DMS153 treated with DMSO at 0.1 percent for 48 hours (cell line): Measurements from ENCODE around the gene C1QTNF9B.
"Not testable (repeated sequence)": the region's sequence is repeated elsewhere in the genome, so short reads cannot be mapped to it uniquely, and the experiment has no call there.

ENCODE experiments used
- DNase-seq: peaks from one replicate; lab custom pipeline; 2025; ENCODE audit not compliant: unreplicated experiment; lab: John Stamatoyannopoulos, UW

The C1QTNF9B gene

DNA sequence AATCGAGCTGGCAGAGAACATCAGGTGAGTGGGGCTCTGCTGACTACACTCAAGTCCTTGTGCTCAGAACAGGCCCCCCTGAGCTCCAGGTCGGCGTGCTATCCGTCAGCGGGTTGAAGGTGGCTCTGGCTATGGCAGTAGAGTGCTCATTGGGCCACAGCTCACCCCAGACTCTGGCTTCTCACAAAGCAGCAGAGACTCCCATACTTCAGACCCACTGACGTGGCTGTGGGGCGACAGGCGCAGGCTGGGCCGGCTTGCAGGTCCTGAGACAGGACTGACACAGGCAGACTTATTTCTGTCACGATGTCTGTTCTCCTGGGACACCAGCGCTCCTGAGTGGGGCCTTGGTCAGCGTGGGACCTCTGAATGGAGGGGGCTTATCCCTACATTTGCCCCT is 2.6 kb downstream of the C1QTNF9B start:
- DNase-seq = not testable (repeated sequence)

DNA sequence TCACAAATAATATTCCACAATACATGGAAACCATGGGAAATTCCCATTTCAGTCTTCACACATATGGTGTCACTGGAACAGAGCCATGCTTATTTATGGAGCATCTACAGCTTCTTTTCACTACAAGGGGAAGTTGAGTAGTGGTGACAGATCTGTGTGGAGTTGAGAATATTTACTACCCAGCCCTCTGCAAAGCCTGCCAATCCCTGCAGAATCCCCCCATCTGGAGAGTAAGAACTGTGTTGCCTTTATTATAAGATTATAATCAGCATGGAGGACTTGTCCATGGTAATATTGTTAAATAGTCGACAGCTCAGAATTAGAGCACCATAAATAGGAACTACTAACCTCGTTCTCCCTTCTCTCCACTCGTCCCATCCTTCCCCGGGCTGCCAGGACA is 3.5 kb downstream of the C1QTNF9B start:
- not testable (repeated sequence) for DNase-seq

DNA sequence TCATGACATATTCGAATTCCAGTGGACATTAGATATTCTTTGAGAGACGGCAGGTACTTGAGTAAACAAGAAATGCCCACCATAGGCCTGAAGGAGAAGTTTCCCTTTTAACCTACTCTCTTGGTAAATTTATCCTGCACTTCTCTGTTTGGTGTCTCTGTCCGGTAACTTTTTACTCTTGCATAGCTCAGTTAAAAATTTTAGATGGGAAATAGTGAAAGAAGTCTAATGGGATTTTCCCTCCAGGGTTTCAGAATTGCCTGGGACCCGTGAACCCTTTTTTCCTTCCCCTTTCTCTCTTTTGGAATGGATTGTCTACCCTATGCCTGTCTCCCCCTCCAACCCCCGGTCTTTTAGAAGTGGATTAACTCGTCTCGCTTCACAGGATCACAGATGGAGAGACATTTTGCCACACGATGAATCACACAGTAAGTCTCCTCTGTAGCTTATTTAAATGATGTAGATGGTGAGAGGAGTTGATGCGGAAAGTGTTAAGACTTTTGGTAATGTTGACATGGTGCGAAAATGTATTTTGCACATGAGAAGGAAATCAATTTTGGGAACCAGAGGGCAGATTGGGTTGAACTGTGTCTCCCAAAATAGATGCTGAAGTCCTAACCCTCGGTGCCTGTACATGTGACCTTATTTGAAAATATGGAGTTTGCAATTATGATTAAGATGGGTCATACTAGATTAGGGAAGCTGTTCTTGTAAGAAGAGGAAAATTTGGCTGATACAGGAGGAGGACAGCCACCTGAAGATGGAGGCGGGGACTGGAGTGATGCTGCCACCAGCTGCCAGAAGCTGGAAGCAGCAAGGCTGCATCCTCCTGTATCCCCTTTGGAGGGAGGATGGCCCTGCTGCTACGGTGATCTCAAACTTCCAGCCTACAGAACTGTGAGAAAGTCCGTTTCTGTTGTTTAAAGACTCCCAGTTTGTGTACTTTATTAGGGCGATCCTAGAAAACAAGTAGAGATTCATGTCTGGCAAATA is 7.4 kb downstream of the C1QTNF9B start:
- DNase-seq = no peak

DNA sequence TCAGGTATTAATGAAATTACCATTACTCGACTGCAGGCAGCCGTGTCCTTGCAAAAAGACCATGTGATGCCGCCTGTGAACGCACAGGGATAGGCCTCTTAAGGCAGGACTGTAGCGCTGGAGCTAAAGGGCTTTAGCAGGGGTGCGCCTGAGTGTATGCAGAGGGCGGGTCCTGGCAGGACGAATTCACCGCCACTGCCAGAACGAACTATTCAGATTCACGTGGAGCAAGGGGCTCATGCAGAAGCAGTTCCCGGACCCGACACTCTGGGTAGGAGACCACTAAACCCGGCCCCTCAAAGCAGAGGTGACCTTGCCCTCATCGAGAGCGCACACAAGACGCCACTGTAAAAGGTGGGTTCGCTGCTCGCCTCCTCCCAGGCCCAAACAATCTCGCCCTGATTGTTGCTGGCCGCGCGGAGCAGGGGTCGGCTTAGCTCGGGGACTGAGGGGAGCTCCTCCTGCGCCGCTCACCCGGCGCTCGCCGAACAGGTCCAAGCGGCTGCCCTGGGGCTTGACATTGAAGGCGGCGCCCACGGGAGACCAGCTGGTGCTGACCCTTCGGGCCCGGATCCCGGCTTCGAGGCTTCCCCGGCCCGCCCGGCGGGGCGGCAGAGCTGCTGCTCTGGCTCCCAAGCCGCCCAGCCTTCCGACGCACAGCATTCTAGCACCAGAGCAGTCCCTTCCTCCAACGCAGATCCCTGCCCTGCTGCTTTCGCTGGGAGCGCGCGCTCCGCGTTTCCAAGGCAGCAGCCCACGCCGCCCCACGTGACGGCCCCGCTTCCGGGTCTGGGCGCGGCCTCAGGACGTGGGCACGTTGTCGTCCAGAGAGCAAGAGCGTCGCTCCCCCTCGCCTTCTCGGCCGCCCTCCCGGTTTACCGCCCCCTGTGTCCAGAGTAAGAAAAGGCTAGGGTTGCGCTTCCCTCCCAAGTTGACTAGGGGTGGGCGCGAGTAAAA is 8.4 kb downstream of the C1QTNF9B start, which contains the start of gene MIPEP:
MIPEP (minus strand) TSS at position 743 of the 957 bp plus-strand sequence; CDS start at position 663, 80 bp downstream.
- peak; percentile 92 for DNase-seq

DNA sequence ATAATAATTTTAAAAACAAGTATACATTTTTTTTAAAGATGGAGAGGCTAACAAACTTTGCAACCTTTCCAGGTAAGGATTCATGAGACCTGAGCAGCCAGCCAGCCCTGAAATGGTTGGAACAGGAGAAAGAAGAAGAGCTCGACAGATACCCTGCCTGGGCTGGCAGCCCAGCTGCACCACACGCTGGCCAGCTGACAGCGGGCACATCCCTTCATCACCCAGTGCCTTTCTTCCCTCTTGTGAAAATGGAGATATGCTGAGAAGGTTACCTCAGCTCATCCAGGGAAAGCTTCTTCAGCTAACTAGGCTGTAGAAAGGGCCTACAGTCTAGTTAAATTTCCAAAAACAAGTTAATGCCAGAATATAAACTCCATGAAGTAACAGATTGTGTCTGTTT is 12.9 kb downstream of the C1QTNF9B start:
- not testable (repeated sequence) for DNase-seq

DNA sequence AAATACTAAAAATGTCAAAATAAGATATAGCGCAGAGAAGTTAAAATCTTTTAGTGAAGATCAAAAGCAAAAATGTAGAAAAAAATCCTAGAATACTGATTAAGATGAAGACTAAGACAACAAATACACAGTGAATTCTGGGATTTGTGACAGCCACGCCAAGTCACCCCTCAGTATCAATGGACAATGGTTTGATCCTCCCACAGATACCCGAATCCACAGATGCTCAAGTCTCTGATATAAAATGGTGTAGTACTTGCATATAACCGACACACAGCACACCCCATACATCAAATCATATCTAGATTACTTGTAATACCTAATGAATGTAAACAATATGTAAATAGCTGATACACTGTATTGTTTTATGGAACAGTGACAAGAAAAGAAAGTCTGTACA is 14.0 kb downstream of the C1QTNF9B start:
- no peak for DNase-seq

DNA sequence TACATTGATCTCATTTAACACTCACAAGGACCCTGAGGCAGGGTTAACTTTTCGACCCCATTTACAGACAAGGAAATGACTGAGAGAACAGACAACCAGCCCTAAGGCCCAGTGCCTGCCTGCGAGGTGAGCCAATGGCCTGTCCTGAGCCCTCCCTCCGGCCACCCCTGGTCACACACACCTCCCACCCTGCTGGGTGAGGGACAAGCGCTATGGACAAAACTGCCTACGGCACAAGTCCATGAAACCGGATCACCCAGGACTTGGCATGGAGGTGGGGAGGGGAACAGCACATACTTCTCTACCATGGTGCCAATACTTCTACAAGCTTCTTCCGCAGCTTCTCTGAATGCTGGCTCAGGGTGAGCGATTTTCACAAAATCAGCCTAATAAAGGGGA is 15.9 kb downstream of the C1QTNF9B start:
- DNase-seq = not testable (repeated sequence)

DNA sequence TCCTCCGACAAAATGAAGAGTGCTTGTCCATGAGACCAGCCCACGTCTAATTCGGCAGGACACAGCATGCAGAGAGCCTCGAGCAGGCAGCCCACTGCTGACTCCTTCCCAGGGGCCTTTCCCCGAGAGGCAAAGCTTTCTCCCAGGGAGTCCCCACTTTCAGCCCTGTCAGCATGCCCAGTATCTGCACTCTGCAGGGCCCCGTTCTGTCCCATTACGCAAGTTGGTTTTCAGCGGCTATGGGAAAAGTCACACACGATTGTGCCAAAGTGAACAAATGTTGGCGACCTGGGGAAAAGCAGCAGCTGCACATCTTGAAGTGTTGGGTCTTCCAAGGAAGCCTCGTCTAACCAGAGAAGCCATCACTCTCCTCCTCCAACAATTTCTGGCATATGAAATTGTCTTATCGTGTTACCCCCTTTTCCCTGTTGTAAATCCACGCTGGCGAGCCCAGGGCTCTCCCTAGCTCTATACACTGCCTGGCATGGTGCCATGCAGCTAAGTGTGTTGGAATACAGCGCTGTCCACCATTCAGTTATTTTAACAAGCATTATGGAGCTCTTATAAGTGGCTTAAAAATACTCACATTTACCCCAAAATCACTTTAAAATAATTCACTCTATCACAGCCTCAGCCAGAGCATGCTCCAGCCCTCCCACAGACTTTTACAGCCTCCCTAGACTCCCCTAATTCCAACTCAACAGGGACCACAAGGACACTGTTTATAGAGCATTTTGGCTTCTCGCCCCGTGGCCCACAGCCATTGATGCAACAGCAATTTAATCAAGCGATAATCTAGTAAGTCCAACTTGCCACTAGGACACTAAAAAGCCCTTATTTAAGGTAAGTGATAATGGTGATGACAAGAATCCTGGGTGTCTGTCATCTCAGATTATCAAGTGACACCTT is 16.6 kb downstream of the C1QTNF9B start:
- not testable (repeated sequence) for DNase-seq

DNA sequence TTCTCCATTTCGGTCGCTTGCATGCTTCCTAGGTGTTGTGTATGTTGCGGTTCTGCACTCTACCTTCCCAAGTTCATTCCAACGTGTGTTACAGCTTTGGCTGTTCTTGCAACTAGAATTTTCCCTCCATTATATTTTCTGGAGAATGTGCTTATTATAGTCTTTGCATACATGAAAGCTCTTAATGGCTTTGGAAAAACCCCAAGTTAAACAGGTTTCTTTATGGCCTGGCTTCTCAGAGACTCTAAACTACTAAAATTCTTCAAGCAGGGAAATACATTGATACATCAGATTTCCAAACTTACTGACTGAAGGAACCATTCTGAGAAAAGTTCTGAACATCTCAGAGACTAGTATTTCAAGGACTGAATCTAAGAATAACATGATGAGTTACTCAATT is 20.0 kb downstream of the C1QTNF9B start:
- no peak for DNase-seq

DNA sequence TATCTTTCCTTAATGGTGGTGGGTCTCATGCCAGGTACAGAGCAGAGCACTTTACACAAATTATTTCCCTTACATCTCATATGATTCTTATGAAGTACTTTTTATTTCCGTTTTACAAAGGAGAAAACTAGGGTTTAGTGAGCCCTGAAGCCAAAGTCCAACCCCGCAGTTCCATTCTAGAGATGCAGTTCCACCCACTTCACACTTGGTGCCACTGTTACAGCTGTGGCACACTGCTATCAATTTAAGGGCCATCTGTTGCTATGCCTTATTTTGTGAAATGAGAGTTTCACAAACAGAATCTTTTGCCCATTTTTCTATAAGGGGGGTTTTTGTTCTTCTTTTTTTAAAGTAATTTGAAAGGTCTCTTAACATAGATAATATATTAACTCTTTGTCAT is 21.0 kb downstream of the C1QTNF9B start:
- peak; percentile 5 for DNase-seq

DNA sequence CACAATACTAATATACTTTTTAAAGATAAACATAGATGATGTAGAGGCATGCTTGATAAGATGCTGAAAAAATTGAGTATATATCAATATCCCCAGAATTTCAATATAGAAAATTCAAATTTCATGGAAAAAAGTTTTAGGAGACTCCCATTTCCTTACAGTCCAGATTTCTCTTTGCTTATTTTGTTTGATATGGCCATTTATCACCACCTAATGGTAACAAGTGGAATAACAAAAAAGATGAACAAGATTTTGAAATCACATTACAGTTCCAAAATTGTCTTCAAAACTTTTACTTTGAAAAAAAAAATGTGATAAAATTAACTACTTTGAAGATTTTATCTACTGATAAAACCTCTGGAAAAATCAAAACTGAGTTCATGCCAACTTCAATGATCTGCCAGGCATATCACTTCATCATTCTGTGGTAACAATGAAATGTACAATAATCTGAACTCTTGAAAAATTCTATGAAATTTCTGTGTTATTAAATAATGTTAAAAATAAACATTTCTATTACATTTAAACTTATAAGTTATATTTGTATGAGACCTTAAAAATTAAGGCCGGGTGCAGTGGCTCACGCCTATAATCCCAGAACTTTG is 25.6 kb downstream of the C1QTNF9B start:
- DNase-seq = peak; percentile 20

DNA sequence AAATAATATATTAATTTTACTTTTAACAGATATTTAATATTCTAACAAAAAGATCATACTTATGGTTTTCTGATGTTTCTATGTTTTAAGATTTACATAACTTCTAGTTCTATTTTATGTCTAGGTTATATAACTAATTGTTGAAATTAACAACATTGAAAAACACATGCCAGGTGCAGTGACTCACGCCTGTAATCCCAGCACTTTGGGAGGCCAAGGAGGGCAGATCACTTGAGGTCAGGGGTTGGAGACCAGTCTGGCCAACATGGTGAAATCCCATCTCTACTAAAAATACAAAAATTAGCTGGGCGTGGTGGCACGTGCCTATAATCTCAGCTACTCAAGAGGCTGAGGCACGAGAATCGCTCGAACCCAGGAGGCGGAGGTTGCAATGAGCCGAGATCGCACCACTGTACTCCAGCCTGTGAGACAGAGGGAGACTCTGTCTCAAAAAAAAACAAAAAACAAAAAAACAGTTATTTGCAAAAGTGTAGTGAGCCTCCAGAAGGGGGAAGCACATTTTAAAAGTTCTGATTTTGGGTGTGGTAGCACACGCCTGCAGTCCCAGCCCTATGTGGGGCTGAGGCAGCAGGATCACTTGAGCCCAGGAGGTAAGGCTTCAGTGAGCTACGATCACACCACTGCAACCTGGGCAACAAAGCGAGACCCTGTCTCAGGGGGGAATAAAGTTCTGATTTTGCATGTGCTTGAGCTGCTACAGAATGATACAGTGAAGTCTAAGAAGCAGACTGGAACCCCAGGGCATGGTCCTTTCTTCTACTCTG is 26.8 kb downstream of the C1QTNF9B start:
- no peak for DNase-seq

DNA sequence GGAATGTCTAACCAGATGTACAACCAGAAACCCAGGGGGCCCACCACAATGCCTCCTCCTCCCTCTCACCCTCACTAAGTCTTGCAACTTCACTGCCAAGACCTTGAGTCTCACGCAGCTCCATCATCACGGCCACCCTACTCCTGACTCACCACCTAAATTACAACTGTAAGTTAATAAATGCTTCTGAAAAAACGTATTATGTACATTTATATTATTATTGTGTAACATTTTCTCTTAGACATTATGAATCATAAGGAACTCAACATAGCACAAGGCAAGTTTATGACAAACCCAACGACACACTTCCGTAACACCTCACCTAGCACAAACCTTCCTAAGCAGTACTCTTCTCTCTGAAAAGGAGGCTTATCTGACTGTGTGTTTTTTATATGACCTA is 28.8 kb downstream of the C1QTNF9B start:
- no peak for DNase-seq

DNA sequence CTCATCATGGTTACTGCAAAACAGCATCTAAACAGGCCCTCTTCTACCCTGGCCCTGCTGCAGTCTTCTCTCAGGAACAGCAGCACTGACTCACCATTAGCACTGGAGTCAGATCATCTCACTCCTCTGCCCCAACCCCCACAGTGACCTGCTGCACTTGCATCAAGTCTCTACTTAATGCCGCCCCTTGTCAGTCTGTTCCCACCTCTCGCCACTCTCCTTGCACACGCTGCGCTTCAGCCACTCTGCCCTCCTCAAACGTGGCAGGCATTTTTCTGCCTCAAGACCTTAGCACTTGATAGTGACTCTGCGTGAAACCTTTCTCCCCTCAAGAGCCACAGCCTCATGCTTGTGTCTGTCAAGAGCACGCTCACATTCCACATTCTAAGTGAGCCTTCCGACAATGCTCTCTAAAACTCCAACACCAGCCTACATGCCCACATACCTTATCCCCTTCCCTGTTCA is 30.2 kb downstream of the C1QTNF9B start:
- no peak for DNase-seq

DNA sequence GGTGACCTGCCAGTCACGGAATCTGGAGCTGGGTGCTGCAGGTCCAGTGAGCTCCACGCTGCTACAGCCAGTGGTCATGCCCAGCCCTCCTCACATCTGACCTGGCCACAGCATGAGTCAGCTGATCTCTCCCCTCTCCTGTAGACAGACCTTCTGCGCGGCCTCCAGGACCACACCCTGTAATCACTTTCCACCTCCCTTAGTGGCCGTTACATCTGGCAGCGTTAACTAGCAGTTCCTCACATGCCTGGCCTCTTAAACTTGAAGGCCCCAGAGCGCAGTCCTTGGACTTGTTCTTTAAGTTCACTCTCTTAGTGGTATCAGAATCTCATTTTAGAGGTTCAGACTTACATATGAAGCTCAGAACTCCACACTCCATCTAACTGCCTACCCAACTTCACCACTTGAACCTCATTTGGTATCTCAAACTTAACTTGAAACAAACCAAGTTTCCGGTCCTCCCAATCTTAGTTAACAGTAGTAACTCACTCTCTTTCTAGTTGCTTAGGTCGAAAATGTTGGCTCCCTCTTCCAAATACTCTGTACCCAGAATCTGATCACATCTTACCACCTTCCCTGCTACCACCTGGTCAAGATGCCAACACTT is 30.8 kb downstream of the C1QTNF9B start:
- DNase-seq = no peak

DNA sequence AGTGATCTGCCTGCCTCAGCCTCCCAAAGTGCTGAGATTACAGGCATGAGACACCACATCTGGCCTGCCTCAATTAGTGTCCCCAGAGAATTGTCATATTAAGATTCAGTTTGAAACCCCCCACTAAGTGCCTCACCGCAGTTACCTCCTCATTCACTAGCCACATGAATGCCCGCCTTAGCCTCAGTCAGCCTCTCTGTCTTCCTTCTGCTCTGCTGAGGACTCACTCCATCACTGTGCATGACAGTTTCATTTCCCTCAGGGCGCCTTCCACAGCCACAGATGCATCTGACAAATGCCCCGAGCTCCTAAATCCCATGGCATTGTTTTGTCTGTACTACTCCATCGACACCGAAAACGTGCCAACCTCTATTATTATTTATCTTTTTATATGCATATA is 31.4 kb downstream of the C1QTNF9B start:
- no peak for DNase-seq

DNA sequence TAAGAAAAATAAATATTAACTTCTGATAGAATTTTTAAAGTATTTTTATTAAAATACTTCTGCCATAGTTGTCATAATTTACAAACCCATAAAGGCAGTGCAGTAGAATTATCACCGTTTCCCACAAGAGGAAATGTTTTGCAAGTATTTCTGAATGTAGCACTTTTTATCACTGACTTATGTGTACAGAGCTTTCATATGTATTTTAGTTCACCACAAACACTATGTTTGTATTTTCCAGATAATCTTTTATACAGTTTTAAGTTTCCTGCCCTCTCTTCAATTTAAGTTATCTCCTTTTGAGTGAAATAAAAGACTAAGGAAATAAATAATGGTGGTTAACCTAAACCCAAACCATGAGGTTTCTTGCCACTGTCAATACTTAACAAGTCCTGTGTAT is 32.3 kb downstream of the C1QTNF9B start:
- no peak for DNase-seq

DNA sequence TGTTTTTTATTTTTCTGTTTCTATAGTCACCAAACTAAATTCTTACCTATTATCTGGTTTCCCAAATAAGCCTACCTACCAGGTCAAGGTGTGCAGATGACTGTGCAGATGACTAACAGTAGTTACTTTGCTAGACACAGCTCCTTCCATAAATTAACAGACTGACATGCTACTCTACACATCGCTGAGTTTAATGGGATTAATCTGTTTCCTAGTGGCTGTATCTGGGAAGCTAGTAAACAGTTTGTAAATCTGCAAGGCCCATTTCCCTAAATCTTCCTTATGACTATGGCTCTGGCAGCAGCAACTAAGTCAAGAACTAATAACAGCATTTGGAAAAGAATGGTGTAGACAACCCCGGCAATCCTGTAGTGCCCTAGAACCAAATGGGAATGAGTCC is 36.0 kb downstream of the C1QTNF9B start:
- no peak for DNase-seq

DNA sequence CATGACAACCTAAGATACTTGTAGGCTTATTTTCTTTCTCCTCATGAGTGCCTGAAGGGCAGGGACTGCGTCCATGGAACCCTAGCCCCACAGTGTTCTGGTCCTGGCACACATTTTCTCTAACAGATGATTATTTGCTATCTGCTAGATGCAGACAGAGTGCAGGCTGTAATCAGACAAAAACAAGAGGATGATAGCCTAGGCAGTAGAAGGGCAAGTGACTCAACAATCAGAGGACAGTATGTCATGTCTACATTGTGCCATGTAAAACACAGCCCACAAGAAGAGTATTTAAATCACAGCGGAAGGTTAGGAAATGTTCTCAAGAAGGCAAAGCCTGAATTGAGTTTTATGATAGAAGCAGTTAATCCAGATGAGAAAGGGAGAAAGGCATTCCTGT is 37.4 kb downstream of the C1QTNF9B start:
- DNase-seq = no peak
